HG03039 (cell line): ENCODE results near the gene ALKBH7.
"Not testable (repeated sequence)": the region's sequence is repeated elsewhere in the genome, so short reads cannot be mapped to it uniquely, and the experiment has no call there.

Experiments
- ATAC-seq: cut with Tn5 transposase; IDR thresholded peaks from one replicate; pipeline ENCODE4 v1.9.1; 2021; ENCODE audit warnings: mild to moderate bottlenecking, moderate library complexity; ENCODE audit not compliant: unreplicated experiment

Gene ALKBH7

GRCh38 chr19:6396305-6396704, 23.7 kb downstream of the ALKBH7 start:
- no peak for ATAC-seq

- ATAC-seq: not testable (repeated sequence)
These were observed 27.7 kb downstream of the ALKBH7 start for GRCh38 chr19:6400062-6400944.

- ATAC-seq: no peak
These were observed 29.5 kb downstream of the ALKBH7 start for GRCh38 chr19:6402058-6402457.

GRCh38 chr19:6402837-6403608, 30.4 kb downstream of the ALKBH7 start:
- ATAC-seq: no peak

GRCh38 chr19:6406401-6406800, 33.8 kb downstream of the ALKBH7 start:
- no peak for ATAC-seq

GRCh38 chr19:6409346-6409745, 36.8 kb downstream of the ALKBH7 start:
- ATAC-seq: no peak

- no peak for ATAC-seq
These were observed 39.5 kb downstream of the ALKBH7 start for GRCh38 chr19:6412061-6412446.

GRCh38 chr19:6412447-6413091, 40.0 kb downstream of the ALKBH7 start:
- no peak for ATAC-seq

- no peak for ATAC-seq
These were observed 40.7 kb downstream of the ALKBH7 start for GRCh38 chr19:6413291-6413690.

- no peak for ATAC-seq
These were observed 41.4 kb downstream of the ALKBH7 start for GRCh38 chr19:6413721-6414643.

GRCh38 chr19:6414793-6415590, 42.4 kb downstream of the ALKBH7 start:
- no peak for ATAC-seq

- no peak for ATAC-seq
These were observed 43.1 kb downstream of the ALKBH7 start for GRCh38 chr19:6415591-6416190.

- no peak for ATAC-seq
These were observed 44.2 kb downstream of the ALKBH7 start for GRCh38 chr19:6416658-6417405.

GRCh38 chr19:6417713-6418561, 45.3 kb downstream of the ALKBH7 start:
- no peak for ATAC-seq

- no peak for ATAC-seq
These were observed 46.0 kb downstream of the ALKBH7 start for GRCh38 chr19:6418562-6418932.

- no peak for ATAC-seq
These were observed 48.8 kb downstream of the ALKBH7 start for GRCh38 chr19:6421075-6422014.
